GM19452 (cell line): ENCODE data around the gene NTN3.

Experiments used
- ATAC-seq: cut with Tn5 transposase; IDR thresholded peaks from one replicate; pipeline ENCODE4 v1.9.1; 2021; ENCODE audit not compliant: unreplicated experiment

Gene NTN3

GRCh38 chr16:2495041-2495440 lies 23.9 kb downstream of the NTN3 start:
- ATAC-seq = no peak

DNA sequence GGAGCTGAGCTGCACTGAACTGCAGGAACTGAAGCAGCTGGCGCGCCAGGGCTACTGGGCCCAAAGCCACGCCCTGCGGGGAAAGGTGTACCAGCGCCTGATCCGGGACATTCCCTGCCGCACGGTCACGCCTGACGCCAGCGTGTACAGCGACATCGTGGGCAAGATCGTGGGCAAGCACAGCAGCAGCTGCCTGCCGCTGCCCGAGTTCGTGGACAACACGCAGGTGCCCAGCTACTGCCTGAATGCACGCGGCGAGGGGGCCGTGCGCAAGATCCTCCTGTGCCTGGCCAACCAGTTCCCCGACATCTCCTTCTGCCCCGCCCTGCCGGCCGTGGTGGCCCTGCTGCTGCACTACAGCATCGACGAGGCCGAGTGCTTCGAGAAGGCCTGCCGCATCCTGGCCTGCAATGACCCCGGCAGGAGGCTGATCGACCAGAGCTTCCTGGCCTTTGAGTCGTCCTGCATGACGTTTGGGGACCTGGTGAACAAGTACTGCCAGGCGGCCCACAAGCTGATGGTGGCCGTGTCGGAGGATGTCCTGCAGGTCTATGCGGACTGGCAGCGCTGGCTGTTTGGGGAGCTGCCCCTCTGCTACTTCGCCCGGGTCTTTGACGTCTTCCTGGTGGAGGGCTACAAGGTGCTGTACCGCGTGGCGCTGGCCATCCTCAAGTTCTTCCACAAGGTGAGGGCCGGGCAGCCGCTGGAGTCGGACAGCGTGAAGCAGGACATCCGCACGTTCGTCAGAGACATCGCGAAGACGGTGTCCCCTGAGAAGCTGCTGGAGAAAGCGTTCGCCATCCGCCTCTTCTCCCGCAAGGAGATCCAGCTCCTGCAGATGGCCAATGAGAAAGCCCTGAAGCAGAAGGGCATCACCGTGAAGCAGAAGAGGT lies 25.4 kb downstream of the NTN3 start:
- no peak for ATAC-seq

DNA sequence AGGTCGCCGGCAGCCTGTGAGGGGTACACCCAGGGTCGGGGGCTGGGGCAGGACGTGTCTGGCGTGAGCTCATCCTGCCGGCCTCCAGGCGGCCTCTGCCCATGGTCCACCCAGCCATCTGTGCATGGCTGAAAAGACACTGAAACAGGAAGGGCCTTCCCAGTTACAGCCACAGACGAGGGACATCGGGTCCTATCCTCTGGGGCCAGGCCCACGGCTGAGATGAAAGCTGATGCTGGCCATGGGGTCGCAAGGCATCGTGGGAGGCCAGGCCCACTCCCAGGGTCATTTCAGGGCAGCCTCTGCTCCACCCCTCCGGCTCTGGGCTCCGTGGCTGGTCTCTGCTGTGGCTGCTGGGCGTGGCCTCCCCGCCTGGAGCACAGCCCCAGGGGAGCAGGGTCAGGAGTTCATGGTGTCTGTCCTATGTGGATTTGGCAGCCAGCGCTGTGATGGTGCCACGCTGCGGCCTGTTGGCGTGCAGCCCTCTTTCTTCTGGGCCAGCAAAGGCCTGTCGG lies 26.1 kb downstream of the NTN3 start:
- ATAC-seq = no peak

DNA sequence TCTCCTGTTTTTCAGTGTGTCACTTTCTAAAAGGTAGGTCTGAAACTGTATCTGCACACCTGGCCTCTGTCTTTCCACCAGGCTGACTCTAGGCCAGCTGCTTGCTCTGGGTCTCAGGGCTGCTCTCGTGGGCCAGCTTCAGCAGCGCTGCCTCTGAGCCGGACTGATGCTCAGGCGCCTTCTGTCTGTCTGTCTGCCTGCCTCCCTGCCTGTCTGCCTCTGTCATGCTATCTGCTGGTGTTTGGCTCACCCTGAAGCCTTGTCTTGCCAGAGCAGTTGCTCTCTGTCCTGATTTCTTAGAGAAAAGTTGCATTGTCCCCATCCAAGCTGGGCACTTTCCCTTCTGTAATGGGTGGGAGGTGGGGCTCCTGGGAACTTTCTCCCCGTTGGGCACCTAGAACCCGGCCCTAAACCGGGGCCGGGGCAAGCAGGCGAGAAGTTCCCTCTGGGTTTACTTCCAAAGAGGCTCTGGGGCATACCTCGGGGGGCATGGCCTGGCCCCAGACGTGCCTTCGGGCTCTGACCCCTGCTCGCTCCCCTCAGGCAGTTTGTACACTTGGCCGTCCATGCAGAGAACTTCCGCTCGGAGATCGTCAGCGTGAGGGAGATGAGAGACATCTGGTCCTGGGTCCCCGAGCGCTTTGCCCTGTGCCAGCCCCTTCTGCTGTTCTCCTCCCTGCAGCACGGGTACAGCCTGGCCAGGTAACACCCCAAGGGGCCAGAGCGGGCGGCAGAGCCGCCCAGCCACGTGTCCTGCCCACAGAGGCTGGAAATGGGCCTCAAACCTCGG lies 26.8 kb downstream of the NTN3 start:
- ATAC-seq = no peak

DNA sequence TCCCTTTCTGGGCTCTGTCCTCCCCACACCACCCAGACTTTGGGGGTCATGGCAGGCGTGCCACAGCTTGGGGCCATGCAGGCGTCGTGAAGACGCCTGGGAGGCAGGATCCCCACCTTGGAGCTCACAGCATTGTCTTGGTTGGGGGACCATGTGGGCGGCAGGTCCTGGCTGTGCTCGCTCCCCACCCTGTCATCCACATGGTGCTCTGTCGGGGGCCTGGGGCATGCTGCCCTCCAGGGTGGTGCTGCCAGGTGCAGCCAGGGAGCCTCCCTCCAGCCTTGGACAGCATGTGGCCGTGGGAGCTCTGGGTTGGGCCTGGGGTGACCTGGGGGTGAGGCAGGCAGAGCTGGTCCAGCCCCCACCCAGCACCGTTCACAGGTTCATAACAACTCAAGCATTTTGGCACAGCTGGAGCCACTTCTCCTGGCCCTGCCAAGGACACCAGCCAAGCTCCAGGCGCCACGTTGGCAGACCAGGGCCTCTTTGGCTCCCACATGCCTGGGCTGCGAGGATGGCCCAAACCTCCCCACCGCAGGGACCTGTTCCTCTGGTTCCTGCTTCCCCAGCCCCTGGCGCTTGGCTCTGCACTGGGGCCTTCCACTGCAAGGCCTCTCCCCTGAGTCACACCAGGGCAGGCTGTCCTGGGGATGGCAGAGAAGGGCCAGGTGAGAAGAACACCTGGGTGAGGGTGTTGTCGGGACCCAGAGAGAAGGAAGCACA lies 27.6 kb downstream of the NTN3 start:
- ATAC-seq = no peak

DNA sequence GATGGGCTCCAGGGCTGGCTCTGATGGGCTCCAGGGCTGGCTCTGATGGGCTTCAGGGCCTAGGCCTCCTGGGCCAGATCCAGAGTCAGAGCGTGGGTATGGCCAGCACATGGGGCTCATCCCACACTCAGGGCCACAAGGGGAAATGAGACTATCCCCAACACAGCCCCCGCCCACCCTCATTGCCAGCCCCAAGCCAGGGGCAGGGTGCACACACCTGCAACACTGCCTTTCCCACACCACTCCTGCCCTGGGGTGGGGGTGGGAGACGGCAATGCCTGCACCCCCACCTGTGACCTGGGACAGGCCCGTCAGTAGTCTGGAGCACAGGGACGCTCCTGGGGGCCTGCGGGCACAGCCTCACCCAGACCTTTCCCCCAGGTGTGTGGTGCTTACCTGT lies 28.4 kb downstream of the NTN3 start:
- ATAC-seq = no peak

GRCh38 chr16:2499890-2500429 lies 28.9 kb downstream of the NTN3 start:
- no peak for ATAC-seq

- no peak for ATAC-seq
Observed at GRCh38 chr16:2500430-2500917, 29.4 kb downstream of the NTN3 start.

GRCh38 chr16:2500918-2501750 lies 30.0 kb downstream of the NTN3 start:
- ATAC-seq = no peak

- ATAC-seq = no peak
Observed at GRCh38 chr16:2501946-2502895, 31.1 kb downstream of the NTN3 start.

DNA sequence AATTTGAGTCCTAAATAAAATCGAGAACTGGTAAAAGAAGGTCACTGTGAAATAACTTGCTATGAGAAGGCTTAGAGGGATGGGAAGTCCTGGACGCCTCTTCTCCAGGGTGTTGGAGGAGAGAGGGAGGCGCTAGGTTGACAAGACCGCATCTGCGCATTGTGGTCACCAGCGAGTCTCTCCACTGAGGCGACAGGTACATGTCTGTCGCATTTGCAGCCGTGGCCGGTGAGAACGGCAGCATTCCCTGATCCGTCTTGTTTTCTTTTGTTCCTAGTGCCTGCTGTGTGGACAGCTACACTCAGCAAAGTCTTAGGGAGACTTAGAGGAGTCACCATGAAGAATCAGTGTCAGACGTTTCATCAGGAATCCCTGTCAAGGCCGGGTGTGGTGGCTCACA lies 34.6 kb downstream of the NTN3 start:
- ATAC-seq = no peak

DNA sequence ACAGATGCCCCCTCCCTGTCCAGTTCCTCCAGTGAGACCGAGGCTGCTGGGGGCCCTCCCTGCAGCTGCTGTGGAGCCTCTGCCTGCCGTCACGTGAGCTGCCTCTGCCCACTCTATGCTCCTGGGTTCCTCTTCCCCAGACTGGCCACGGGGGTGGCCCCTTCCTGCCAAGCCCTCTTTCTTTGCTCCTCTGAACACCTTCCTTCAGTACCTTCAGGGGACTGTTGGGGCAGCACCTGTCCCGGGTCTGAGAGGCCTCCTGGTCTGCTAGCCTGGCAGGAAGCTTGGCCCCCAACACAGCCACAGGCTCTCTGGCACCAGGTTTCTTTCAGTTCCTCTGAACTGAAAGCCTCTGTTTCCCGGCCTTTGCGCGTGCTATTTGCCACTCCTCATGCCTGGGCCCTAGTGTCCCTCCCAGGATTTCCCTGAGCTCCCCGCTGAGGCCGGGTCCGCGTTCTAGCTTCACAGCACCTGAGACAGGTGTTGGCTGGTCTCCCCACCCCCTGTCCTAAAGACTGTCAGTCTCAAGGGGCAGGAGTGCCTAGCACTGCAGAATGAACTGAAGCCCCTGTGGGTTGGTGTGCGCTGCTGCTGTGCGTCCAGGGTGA lies 36.1 kb downstream of the NTN3 start:
- ATAC-seq = no peak

- ATAC-seq = no peak
Observed at GRCh38 chr16:2507665-2508064, 36.6 kb downstream of the NTN3 start.

DNA sequence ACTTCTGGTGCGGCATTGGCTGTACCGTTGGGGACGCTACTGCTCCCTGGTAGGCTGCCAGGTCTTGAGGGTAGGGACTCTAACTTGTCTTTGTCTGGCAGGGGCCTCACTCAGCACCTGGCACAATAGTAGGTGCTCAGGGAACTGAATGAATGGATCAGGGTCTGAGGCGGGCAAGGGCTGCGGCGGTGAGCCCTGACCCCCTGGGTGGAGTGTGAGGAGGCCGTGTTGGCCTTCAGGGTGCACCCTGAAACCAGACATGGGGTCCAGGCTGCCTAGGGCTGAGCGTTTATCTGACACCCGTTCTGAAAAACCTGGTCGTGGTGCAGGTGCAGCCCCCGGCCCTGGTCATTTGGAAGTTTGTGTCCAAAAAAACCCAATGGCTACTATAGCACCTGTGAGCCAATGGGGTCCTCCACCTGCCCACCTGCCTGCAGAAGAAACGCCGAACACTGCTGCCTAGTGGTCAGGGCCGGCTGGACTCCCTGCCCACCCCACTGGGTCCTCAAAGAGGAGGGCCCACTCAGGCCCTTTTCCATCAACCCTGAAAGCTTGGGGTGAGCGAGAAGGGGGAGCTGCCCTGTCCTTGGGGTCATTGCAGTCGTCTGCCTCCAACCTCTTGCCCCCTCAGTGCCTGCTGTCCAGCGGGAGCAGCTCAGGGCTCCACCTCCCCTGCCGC lies 37.8 kb downstream of the NTN3 start:
- no peak for ATAC-seq

- no peak for ATAC-seq
Observed at GRCh38 chr16:2511128-2511800, 40.2 kb downstream of the NTN3 start.

DNA sequence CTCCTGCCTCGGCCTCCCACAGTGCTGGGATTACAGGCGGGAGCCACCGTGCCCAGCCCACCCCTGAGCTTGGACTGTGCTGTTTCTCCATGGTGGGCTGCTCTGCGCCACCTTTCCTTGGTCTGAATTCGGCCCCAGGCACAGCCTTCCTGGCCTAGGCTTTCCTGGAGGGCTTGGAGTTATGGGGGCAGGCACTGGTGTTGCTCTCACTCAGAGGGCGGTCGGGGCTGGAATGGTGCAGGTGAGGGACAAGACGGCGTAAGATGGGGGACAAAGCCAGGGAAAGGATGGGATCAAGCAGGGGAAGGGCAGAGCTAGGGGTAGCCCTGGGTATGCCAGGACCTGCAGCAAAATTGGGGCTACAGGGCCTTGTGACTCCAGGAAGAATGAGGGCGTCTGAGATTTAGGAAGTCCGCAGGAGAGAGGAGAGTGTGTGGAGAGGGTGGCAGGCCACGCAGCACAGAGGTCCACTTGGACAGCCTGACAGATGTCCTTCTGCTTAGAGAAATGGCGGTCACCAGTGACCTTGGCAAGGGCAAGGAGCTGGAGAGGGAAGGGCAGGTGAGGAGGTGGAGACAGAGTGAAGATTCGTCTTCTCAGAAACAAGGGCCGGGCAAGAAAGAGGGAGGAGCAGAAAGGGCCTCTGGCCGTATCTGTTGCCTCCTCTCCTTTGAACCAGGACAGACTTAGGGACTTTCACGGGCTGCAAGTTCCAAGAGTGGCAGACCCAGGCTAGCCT lies 41.1 kb downstream of the NTN3 start:
- no peak for ATAC-seq
